MM.1S (cell line): Measurements from ENCODE around the gene HS6ST3.
A peak's percentile ranks its signal among the peaks of the same experiment; 100 is the strongest.

Experiments used
- DNase-seq: peaks from one replicate; pipeline ENCODE4 v3.0.0-alpha.2; 2015
- H2AFZ ChIP-seq: fragments of 300-600 bp; sonication (generic); 2 replicates; pipeline ENCODE4 v1.6.0; 2016; ENCODE audit warnings: antibody characterized with exemption, low read length
- H3F3A ChIP-seq: fragments of 300-600 bp; sonication (generic); 2 replicates; pipeline ENCODE4 v1.6.1; 2016; ENCODE audit warnings: mild to moderate bottlenecking, antibody characterized with exemption, low read length, moderate library complexity, mixed read lengths; ENCODE audit not compliant: insufficient read depth
- H3K27ac ChIP-seq: fragments of 300-600 bp; sonication (generic); 2 replicates; pipeline ENCODE4 v1.5.1; 2016; ENCODE audit warnings: mild to moderate bottlenecking, low read length
- H3K27me3 ChIP-seq: fragments of 300-600 bp; sonication (generic); replicated peaks from 2 replicates; pipeline ENCODE4 v1.6.0; 2016; ENCODE audit warnings: low read length; ENCODE audit not compliant: insufficient read depth
- H3K36me3 ChIP-seq: fragments of 300-600 bp; sonication (generic); replicated peaks from 2 replicates; pipeline ENCODE4 v1.6.1; 2016; ENCODE audit warnings: mild to moderate bottlenecking, low read length, mixed read lengths; ENCODE audit not compliant: insufficient read depth
- H3K4me1 ChIP-seq: fragments of 300-600 bp; sonication (generic); 2 replicates; pipeline ENCODE4 v1.6.1; 2016; ENCODE audit warnings: low read length, mixed read lengths
- H3K4me2 ChIP-seq: fragments of 300-600 bp; sonication (generic); 2 replicates; pipeline ENCODE4 v1.6.0; 2016; ENCODE audit warnings: low read depth, low read length
- H3K4me3 ChIP-seq: fragments of 300-600 bp; sonication (generic); 2 replicates; pipeline ENCODE4 v1.5.1; 2016; ENCODE audit warnings: low read length, mixed read lengths
- H3K79me2 ChIP-seq: fragments of 300-600 bp; sonication (generic); 2 replicates; pipeline ENCODE4 v1.6.1; 2016; ENCODE audit warnings: mixed run types, low read length, mixed read lengths
- H3K9ac ChIP-seq: fragments of 300-600 bp; sonication (generic); 2 replicates; pipeline ENCODE4 v1.6.1; 2016; ENCODE audit warnings: low read length, mixed read lengths
- H3K9me2 ChIP-seq: fragments of 300-600 bp; sonication (generic); replicated peaks from 2 replicates; pipeline ENCODE4 v1.6.1; 2016; ENCODE audit warnings: mild to moderate bottlenecking, low read length, mixed read lengths; ENCODE audit not compliant: insufficient read depth
- H3K9me3 ChIP-seq: fragments of 300-600 bp; sonication (generic); replicated peaks from 2 replicates; pipeline ENCODE4 v1.6.1; 2016; ENCODE audit warnings: mild to moderate bottlenecking, low read length, mixed read lengths; ENCODE audit not compliant: insufficient read depth
- H4K20me1 ChIP-seq: fragments of 300-600 bp; sonication (generic); 2 replicates; pipeline ENCODE4 v1.6.1; 2016; ENCODE audit warnings: mild to moderate bottlenecking, low read length, moderate library complexity, mixed read lengths; ENCODE audit not compliant: insufficient read depth
- EZH2 ChIP-seq: fragments of 300-600 bp; sonication (generic); optimal IDR thresholded peaks from 2 replicates; pipeline ENCODE3; 2017; ENCODE audit warnings: low read depth, mild to moderate bottlenecking, antibody characterized with exemption, low read length, mixed read lengths
- EZH2phosphoT487 ChIP-seq: fragments of 300-600 bp; sonication (generic); IDR thresholded peaks from 2 replicates; pipeline ENCODE4 v1.6.1; 2018; ENCODE audit warnings: antibody characterized with exemption, low read length
- TF ChIP-seq, protein P1 (sequence below): fragments of 300-600 bp; sonication (generic); IDR thresholded peaks from 2 replicates; pipeline ENCODE4 v1.5.1; 2016; ENCODE audit warnings: antibody characterized with exemption, low read length, mixed read lengths

The HS6ST3 gene

GRCh38 chr13:96816261-96816660 lies 726.4 kb downstream of the HS6ST3 start:
- DNase-seq, result no peak
- no peaks in the 10 kb centered on the region for H4K20me1 ChIP-seq

GRCh38 chr13:96816874-96817273 lies 727.0 kb downstream of the HS6ST3 start:
- Histone ChIP-seq H3F3A (no peaks in the 10 kb centered on the region), H3K36me3 (no peaks in the 10 kb centered on the region), H3K4me1 (no peaks in the 10 kb centered on the region), H3K9ac (no peak overlapping the region), H3K9me2 (no peaks in the 10 kb centered on the region), H3K9me3 (no peaks in the 10 kb centered on the region), H3K4me3 (no peak overlapping the region), H3K27me3 (no peaks in the 10 kb centered on the region), H3K79me2 (no peaks in the 10 kb centered on the region), H2AFZ (no peak overlapping the region), H4K20me1 (no peaks in the 10 kb centered on the region), H3K4me2 (no peak overlapping the region), H3K27ac (no peak overlapping the region)
- TF ChIP-seq, protein P1, sequence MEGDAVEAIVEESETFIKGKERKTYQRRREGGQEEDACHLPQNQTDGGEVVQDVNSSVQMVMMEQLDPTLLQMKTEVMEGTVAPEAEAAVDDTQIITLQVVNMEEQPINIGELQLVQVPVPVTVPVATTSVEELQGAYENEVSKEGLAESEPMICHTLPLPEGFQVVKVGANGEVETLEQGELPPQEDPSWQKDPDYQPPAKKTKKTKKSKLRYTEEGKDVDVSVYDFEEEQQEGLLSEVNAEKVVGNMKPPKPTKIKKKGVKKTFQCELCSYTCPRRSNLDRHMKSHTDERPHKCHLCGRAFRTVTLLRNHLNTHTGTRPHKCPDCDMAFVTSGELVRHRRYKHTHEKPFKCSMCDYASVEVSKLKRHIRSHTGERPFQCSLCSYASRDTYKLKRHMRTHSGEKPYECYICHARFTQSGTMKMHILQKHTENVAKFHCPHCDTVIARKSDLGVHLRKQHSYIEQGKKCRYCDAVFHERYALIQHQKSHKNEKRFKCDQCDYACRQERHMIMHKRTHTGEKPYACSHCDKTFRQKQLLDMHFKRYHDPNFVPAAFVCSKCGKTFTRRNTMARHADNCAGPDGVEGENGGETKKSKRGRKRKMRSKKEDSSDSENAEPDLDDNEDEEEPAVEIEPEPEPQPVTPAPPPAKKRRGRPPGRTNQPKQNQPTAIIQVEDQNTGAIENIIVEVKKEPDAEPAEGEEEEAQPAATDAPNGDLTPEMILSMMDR, result no peak
- no peak for TF ChIP-seq EZH2phosphoT487
- no peak for TF ChIP-seq EZH2
- DNase-seq, result no peak

More at GRCh38 chr13:96816261-96816660, 726.4 kb downstream of the HS6ST3 start:
- H3K79me2 ChIP-seq, result no peaks in the 10 kb centered on the region
- H3K9ac ChIP-seq, result no peak overlapping the region
- H3K36me3 ChIP-seq, result no peaks in the 10 kb centered on the region
- no peaks in the 10 kb centered on the region for H3K9me3 ChIP-seq
- TF ChIP-seq EZH2phosphoT487 (no peak), EZH2 (no peak)
- TF ChIP-seq, protein P1, result no peak
- H3K27me3 ChIP-seq, result no peaks in the 10 kb centered on the region
- H3K27ac ChIP-seq, result no peak overlapping the region
- H3K4me2 ChIP-seq, result no peak overlapping the region
- H3K4me1 ChIP-seq, result no peaks in the 10 kb centered on the region
- H2AFZ ChIP-seq, result no peak overlapping the region
- H3F3A ChIP-seq, result no peaks in the 10 kb centered on the region
- no peak overlapping the region for H3K4me3 ChIP-seq
- no peaks in the 10 kb centered on the region for H3K9me2 ChIP-seq

GRCh38 chr13:96817336-96817941 lies 727.5 kb downstream of the HS6ST3 start:
- Histone ChIP-seq H3K36me3 (no peaks in the 10 kb centered on the region), H3K9ac (no peak overlapping the region), H3K27me3 (no peaks in the 10 kb centered on the region), H3K79me2 (no peaks in the 10 kb centered on the region), H3K9me2 (no peaks in the 10 kb centered on the region), H3K9me3 (no peaks in the 10 kb centered on the region), H3K4me2 (no peak overlapping the region), H3K4me3 (no peak overlapping the region), H3K4me1 (no peaks in the 10 kb centered on the region), H3F3A (no peaks in the 10 kb centered on the region), H4K20me1 (no peaks in the 10 kb centered on the region), H2AFZ (no peak overlapping the region), H3K27ac (no peak overlapping the region)
- DNase-seq, result peak; percentile 52
- no peak for TF ChIP-seq EZH2
- TF ChIP-seq, protein P1, result peak; percentile 51
